IMR-90 (cell line): Measurements from ENCODE around the gene MYO5A. TPM values are rescaled to one million over a fixed set of nuclear protein-coding genes. Genes with fewer than 3 reads are reported as not detected.

ENCODE experiments used
- ATAC-seq: fragments of 200-7000 bp; cut with Tn5 transposase; 2 replicates; pipeline ENCODE4 v1.9.1; 2020; ENCODE audit warnings: low read depth, mild to moderate bottlenecking, moderate library complexity
- BruUV-seq: library from RNA; stranded (reverse); fragments of 400-500 nt; replicated peaks from 2 replicates; lab custom pipeline; 2021; lab: Mats Ljungman, UMichigan
- CTCF ChIA-PET: fragments of 300-600 bp; formaldehyde crosslinking; extraction: SDS; loops from one replicate; lab custom pipeline; 2021; ENCODE audit warnings: antibody characterized with exemption; lab: Yijun Ruan, JAX
- POLR2A ChIA-PET: fragments of 300-600 bp; sonication (Branson Sonifier 250); formaldehyde crosslinking; loops from one replicate; lab custom pipeline; 2022; ENCODE audit warnings: antibody characterized with exemption; ENCODE audit not compliant: unreplicated experiment; lab: Charles Lee
- DNase-seq: peaks from one replicate; pipeline ENCODE4 v3.0.0; 2013
- H2AFZ ChIP-seq: replicated peaks from 2 replicates; pipeline ENCODE3; 2013; ENCODE audit warnings: low read length, mild to moderate bottlenecking; ENCODE audit not compliant: poor library complexity
- H2AK5ac ChIP-seq: 2 replicates; pipeline ENCODE4 v1.6.1; 2013; ENCODE audit warnings: low read depth, low read length, inconsistent platforms
- H2AK9ac ChIP-seq: replicated peaks from 2 replicates; pipeline ENCODE3; 2013; ENCODE audit warnings: mild to moderate bottlenecking, low read depth, low read length, moderate library complexity; ENCODE audit not compliant: poor library complexity
- H2BK120ac ChIP-seq: 2 replicates; pipeline ENCODE4 v1.6.1; 2013; ENCODE audit warnings: low read depth, low read length, inconsistent platforms
- H2BK15ac ChIP-seq: 3 replicates; pipeline ENCODE4 v1.6.1; 2013; ENCODE audit warnings: low read depth, low read length, inconsistent platforms
- H2BK20ac ChIP-seq: 2 replicates; pipeline ENCODE4 v1.6.1; 2013; ENCODE audit warnings: low read depth, mild to moderate bottlenecking, inconsistent platforms, low read length, moderate library complexity
- H2BK5ac ChIP-seq: 2 replicates; pipeline ENCODE4 v1.6.1; 2013; ENCODE audit warnings: mild to moderate bottlenecking, low read depth, low read length, inconsistent platforms; ENCODE audit not compliant: poor library complexity, severe bottlenecking
- H3K14ac ChIP-seq: replicated peaks from 2 replicates; pipeline ENCODE4 v1.6.1; 2013; ENCODE audit warnings: low read depth, low read length, inconsistent platforms
- H3K18ac ChIP-seq: 2 replicates; pipeline ENCODE4 v1.6.1; 2013; ENCODE audit warnings: low read depth, low read length, control low read depth
- H3K23ac ChIP-seq: 2 replicates; pipeline ENCODE4 v1.6.1; 2013; ENCODE audit warnings: low read depth, low read length, inconsistent platforms
- H3K27ac ChIP-seq: 2 replicates; pipeline ENCODE4 v1.5.1; 2013; ENCODE audit warnings: mild to moderate bottlenecking, control low read depth, low read length; ENCODE audit not compliant: insufficient read depth
- H3K27me3 ChIP-seq: 2 replicates; pipeline ENCODE4 v1.6.1; 2013; ENCODE audit warnings: low read length; ENCODE audit not compliant: control insufficient read depth, insufficient read depth
- H3K36me3 ChIP-seq: 2 replicates; pipeline ENCODE4 v1.6.1; 2013; ENCODE audit warnings: low read length, mixed read lengths; ENCODE audit not compliant: control insufficient read depth, insufficient read depth
- H3K4ac ChIP-seq: 2 replicates; pipeline ENCODE4 v1.6.1; 2013; ENCODE audit warnings: low read depth, low read length, inconsistent platforms
- H3K4me1 ChIP-seq: 2 replicates; pipeline ENCODE4 v1.6.1; 2013; ENCODE audit warnings: low read length, mixed read lengths; ENCODE audit not compliant: control insufficient read depth, insufficient read depth
- H3K4me2 ChIP-seq: 2 replicates; pipeline ENCODE4 v1.6.1; 2013; ENCODE audit warnings: low read depth, mild to moderate bottlenecking, control low read depth, low read length, moderate library complexity
- H3K4me3 ChIP-seq: 2 replicates; pipeline ENCODE4 v1.5.1; 2013; ENCODE audit warnings: low read depth, mild to moderate bottlenecking, control low read depth, low read length, moderate library complexity; ENCODE audit not compliant: insufficient read depth
- H3K56ac ChIP-seq: 2 replicates; pipeline ENCODE4 v1.6.1; 2013; ENCODE audit warnings: low read length, inconsistent platforms; ENCODE audit not compliant: insufficient read depth; ENCODE audit errors: extremely low read depth
- H3K79me1 ChIP-seq, 2 experiments: 2 replicates each; pipeline ENCODE4 v1.6.1; 2013; ENCODE audit warnings: low read length in 2 of 2, inconsistent platforms in 1 of 2, low read depth in 1 of 2
- H3K9ac ChIP-seq: 2 replicates; pipeline ENCODE4 v1.6.1; 2013; ENCODE audit warnings: low read depth, low read length, control low read depth
- H3K9me1 ChIP-seq: 2 replicates; pipeline ENCODE4 v1.6.1; 2013; ENCODE audit warnings: low read length, inconsistent platforms; ENCODE audit not compliant: insufficient read depth
- H3K9me3 ChIP-seq: 2 replicates; pipeline ENCODE4 v1.6.1; 2013; ENCODE audit warnings: low read length; ENCODE audit not compliant: control insufficient read depth, insufficient read depth
- H4K20me1 ChIP-seq: 2 replicates; pipeline ENCODE4 v1.6.1; 2013; ENCODE audit warnings: low read length, inconsistent platforms; ENCODE audit not compliant: insufficient read depth
- H4K5ac ChIP-seq: 2 replicates; pipeline ENCODE4 v1.6.1; 2013; ENCODE audit warnings: mild to moderate bottlenecking, low read depth, low read length, control low read depth
- H4K8ac ChIP-seq, 2 experiments: 2 replicates each; pipeline ENCODE4 v1.6.1; 2013; ENCODE audit warnings: low read depth in 2 of 2, low read length in 2 of 2, control low read depth in 1 of 2, inconsistent platforms in 1 of 2
- H4K91ac ChIP-seq: 2 replicates; pipeline ENCODE4 v1.6.1; 2013; ENCODE audit warnings: low read depth, low read length, inconsistent platforms; ENCODE audit not compliant: insufficient read depth
- CEBPB ChIP-seq: IDR thresholded peaks from 2 replicates; pipeline ENCODE4 v1.6.1; 2012; ENCODE audit warnings: low read depth, low read length, improper control_type of control experiment
- CHD1 ChIP-seq: IDR thresholded peaks from 2 replicates; pipeline ENCODE4 v1.6.1; 2012; ENCODE audit warnings: low read depth, low read length, improper control_type of control experiment
- CTCF ChIP-seq: conservative IDR thresholded peaks from 2 replicates; pipeline ENCODE4 v1.5.1; 2012; ENCODE audit warnings: mild to moderate bottlenecking, low read depth, low read length, improper control_type of control experiment
- FOS ChIP-seq: fragments of 150-350 bp; IDR thresholded peaks from 2 replicates; pipeline ENCODE4 v1.6.1; 2016; ENCODE audit warnings: low read depth, low read length
- MAFK ChIP-seq: IDR thresholded peaks from 2 replicates; pipeline ENCODE4 v1.6.1; 2012; ENCODE audit warnings: low read depth, low read length, improper control_type of control experiment
- MAZ ChIP-seq: IDR thresholded peaks from 2 replicates; pipeline ENCODE4 v1.6.1; 2012; ENCODE audit warnings: low read depth, mild to moderate bottlenecking, low read length, improper control_type of control experiment, moderate library complexity, borderline replicate concordance
- MXI1 ChIP-seq: IDR thresholded peaks from 2 replicates; pipeline ENCODE4 v1.6.1; 2012; ENCODE audit warnings: low read depth, mild to moderate bottlenecking, low read length, moderate library complexity, borderline replicate concordance
- NFE2L2 ChIP-seq: fragments of 150-350 bp; IDR thresholded peaks from 2 replicates; pipeline ENCODE4 v1.6.1; 2016; ENCODE audit warnings: low read depth, mild to moderate bottlenecking, low read length
- POLR2A ChIP-seq: IDR thresholded peaks from 2 replicates; pipeline ENCODE4 v1.6.1; 2012; ENCODE audit warnings: mild to moderate bottlenecking, low read depth, low read length
- RCOR1 ChIP-seq: IDR thresholded peaks from 2 replicates; pipeline ENCODE4 v1.6.1; 2012; ENCODE audit warnings: mild to moderate bottlenecking, low read length, improper control_type of control experiment; ENCODE audit not compliant: insufficient replicate concordance
- RFX5 ChIP-seq: IDR thresholded peaks from 2 replicates; pipeline ENCODE4 v1.8.0; 2012; ENCODE audit warnings: low read depth, mild to moderate bottlenecking, low read length, moderate library complexity
- WGBS, 2 experiments: methylation state at CpG; one replicate each; pipeline versions ENCODE4 v1.1.5 to v1.1.7; 2013; ENCODE audit warnings: missing lambda C conversion rate in 2 of 2; ENCODE audit not compliant: insufficient read length in 1 of 2; ENCODE audit errors: extremely low coverage in 2 of 2; 5-methylcytosine and 5-hydroxymethylcytosine counted together
- dilution Hi-C: fragments of 300-500 bp; cut with HindIII; formaldehyde crosslinking; loops from one replicate; pipeline ENCODE4 v1.14.3; 2018; ENCODE audit warnings: low sequenced_read_pairs; ENCODE audit not compliant: unreplicated experiment
- in situ Hi-C: fragments of 300-500 bp; cut with MboI; formaldehyde crosslinking; loops from 3 replicates; pipeline ENCODE4 v1.14.3; 2019; ENCODE audit warnings: low sequenced_read_pairs, inconsistent platforms, mixed read lengths
- intact Hi-C: fragments of 100-400 bp; cut with micrococcal nuclease; formaldehyde crosslinking; loops from 2 replicates; pipeline ENCODE4 v1.10.0; 2022
- polyA plus RNA-seq, 3 experiments: library from polyadenylated mRNA; depleted of rRNA; stranded (reverse); fragments of >200 nt; gene quantifications; 2 replicates each; pipeline ENCODE4 v1.2.3, GENCODE V29; 2012; ENCODE audit warnings: low replicate concordance in 1 of 3
- total RNA-seq: library from RNA; depleted of rRNA; stranded (reverse); fragments of >200 nt; gene quantifications from 2 replicates; pipeline ENCODE4 v1.2.3, GENCODE V29; 2012

MYO5A gene
- total and polyA plus RNA-seq, 2 of the 4 experiments (the other 2 are of a cell fraction) = 19.4 to 69.2 TPM

GRCh38 chr15:52308446-52309153 lies 220.1 kb downstream of the MYO5A start:
- TF ChIP-seq RCOR1 (no peak), MXI1 (no peak), CHD1 (no peak), RFX5 (no peak), MAFK (no peak), POLR2A (no peak), NFE2L2 (no peak), FOS (no peak), CEBPB (no peak), MAZ (no peak), CTCF (no peak)
- no peak for ATAC-seq
- H2BK5ac ChIP-seq = no peak overlapping the region

More at GRCh38 chr15:52308446-52309153, 220.1 kb downstream of the MYO5A start:
- no TSS peak for BruUV-seq
- Histone ChIP-seq H3K23ac (no peak overlapping the region), H3K36me3 (peaks cover 3% of the 10 kb centered on the region; the same call in 1 of the 2 replicates), H3K9ac (no peak overlapping the region), H3K4me3 (no peak overlapping the region), H4K8ac (no peak overlapping the region), H2AK9ac (no peak overlapping the region), H3K27me3 (no peaks in the 10 kb centered on the region), H2AK5ac (no peak overlapping the region), H2AFZ (no peak overlapping the region), H4K20me1 (no peaks in the 10 kb centered on the region), H3K9me1 (no peaks in the 10 kb centered on the region; the same call in 1 of the 2 replicates), H3K4ac (no peak overlapping the region), H4K5ac (no peak overlapping the region), H3K79me1 (no peaks in the 10 kb centered on the region), H3K27ac (no peak overlapping the region), H4K91ac (no peak overlapping the region), H2BK20ac (no peak overlapping the region), H3K18ac (no peak overlapping the region), H3K4me2 (no peak overlapping the region), H2BK15ac (no peak overlapping the region), H2BK120ac (no peak overlapping the region), H3K56ac (no peak overlapping the region), H3K9me3 (no peaks in the 10 kb centered on the region), H3K14ac (no peak overlapping the region), H3K4me1 (no peaks in the 10 kb centered on the region; the same call in 1 of the 2 replicates)
- WGBS, 2 experiments = no CpG with 5 or more reads among the region's 8 CpGs
- no peak for DNase-seq
- ChIA-PET CTCF (no interaction called here), POLR2A (no interaction called here)
- intact Hi-C loops (no loop called here), dilution Hi-C loops (no loop called here), in situ Hi-C loops (no loop called here)
